Hematopoietic multipotent progenitor cell (in vitro differentiated cells): ENCODE data around the gene UBR7. TPM values are rescaled to one million over a fixed set of nuclear protein-coding genes. Genes with fewer than 3 reads are reported as not detected.

Experiments
- DNase-seq, 3 donors: peaks; one replicate each; pipeline ENCODE4 v3.0.0-alpha.2; 2011 to 2015; ENCODE audit warnings: low read depth in 2 of 3, low spot score in 2 of 3
- total RNA-seq: library from RNA; depleted of rRNA; stranded (reverse); fragments of >200 nt; gene quantifications from one replicate; pipeline ENCODE4 v1.2.3, GENCODE V29; 2012

The UBR7 gene
- total RNA-seq, 1 donor = 34.5 TPM

GRCh38 chr14:93245764-93246420, 38.8 kb downstream of the UBR7 start:
- DNase-seq = no peak

GRCh38 chr14:93246534-93246933, 39.5 kb downstream of the UBR7 start:
- no peak for DNase-seq

GRCh38 chr14:93249128-93249831, 42.2 kb downstream of the UBR7 start:
- no peak for DNase-seq

GRCh38 chr14:93262446-93262845, 55.4 kb downstream of the UBR7 start:
- no peak for DNase-seq

GRCh38 chr14:93263416-93263815, 56.4 kb downstream of the UBR7 start:
- DNase-seq = no peak

GRCh38 chr14:93266127-93266526, 59.1 kb downstream of the UBR7 start:
- no peak for DNase-seq

- DNase-seq = no peak
Observed at GRCh38 chr14:93267149-93267711, 60.2 kb downstream of the UBR7 start.

- DNase-seq = no peak
Observed at GRCh38 chr14:93268406-93268805, 61.4 kb downstream of the UBR7 start.

GRCh38 chr14:93269341-93270068, 62.4 kb downstream of the UBR7 start:
- no peak for DNase-seq

GRCh38 chr14:93271111-93271510, 64.1 kb downstream of the UBR7 start:
- DNase-seq = no peak

GRCh38 chr14:93274055-93274806, 67.2 kb downstream of the UBR7 start:
- no peak for DNase-seq

GRCh38 chr14:93276031-93276716, 69.1 kb downstream of the UBR7 start:
- no peak for DNase-seq

Other genes with a start within 250 kb of the UBR7 start
- 59.8 TPM for gene ITPK1, start 91.3 kb upstream of the UBR7 start, total RNA-seq
- 38.5 TPM for gene MOAP1, start 22.4 kb upstream of the UBR7 start, total RNA-seq
- gene LYSET, start 21.9 kb upstream of the UBR7 start, total RNA-seq = 7.0 TPM
- gene GON7, start 191 bp upstream of the UBR7 start, total RNA-seq = 6.2 TPM
- gene BTBD7, start 125.8 kb downstream of the UBR7 start, total RNA-seq = 10.5 TPM
- not detected for gene COX8C, start 139.9 kb downstream of the UBR7 start, total RNA-seq
- gene UNC79, start 223.7 kb downstream of the UBR7 start, total RNA-seq = under 0.01 TPM